Measurements from ENCODE around the gene TUBGCP6.

Gene TUBGCP6

GRCh38 chr22:50190941-50191741 is 53.7 kb downstream of the TUBGCP6 start:
- no peak for DNase-seq

GRCh38 chr22:50190182-50190940 is 54.5 kb downstream of the TUBGCP6 start:
- peak; percentile 84 for DNase-seq

GRCh38 chr22:50189849-50190181 is 55.0 kb downstream of the TUBGCP6 start:
- no peak for DNase-seq

GRCh38 chr22:50189184-50189848 is 55.5 kb downstream of the TUBGCP6 start:
- no peak for DNase-seq

- no peak for DNase-seq
These were observed 56.5 kb downstream of the TUBGCP6 start for GRCh38 chr22:50188356-50188755.

GRCh38 chr22:50186761-50187523 is 57.9 kb downstream of the TUBGCP6 start:
- no peak for DNase-seq

- no peak for DNase-seq
These were observed 58.6 kb downstream of the TUBGCP6 start for GRCh38 chr22:50186181-50186714.

- peak; percentile 72 for DNase-seq
These were observed 59.3 kb downstream of the TUBGCP6 start, which contains the start of gene TRABD for GRCh38 chr22:50185375-50186087. TSS of gene TRABD (plus strand) at chr22:50185913. CDS start at chr22:50193061, 7,148 bp downstream.

GRCh38 chr22:50184902-50185374 is 59.9 kb downstream of the TUBGCP6 start:
- no peak for DNase-seq

- no peak for DNase-seq
These were observed 60.6 kb downstream of the TUBGCP6 start for GRCh38 chr22:50184004-50184901.

- no peak for DNase-seq
These were observed 61.5 kb downstream of the TUBGCP6 start for GRCh38 chr22:50183141-50183971.

GRCh38 chr22:50182176-50183081 is 62.4 kb downstream of the TUBGCP6 start:
- DNase-seq, result no peak

GRCh38 chr22:50180727-50181521 is 63.9 kb downstream of the TUBGCP6 start:
- DNase-seq, result no peak

- no peak for DNase-seq
These were observed 64.7 kb downstream of the TUBGCP6 start for GRCh38 chr22:50179937-50180726.

- no peak for DNase-seq
These were observed 65.7 kb downstream of the TUBGCP6 start for GRCh38 chr22:50178871-50179869.

GRCh38 chr22:50178471-50178864 is 66.4 kb downstream of the TUBGCP6 start:
- no peak for DNase-seq

Data from kidney glomerular epithelial cell (primary cell).